Urinary bladder (tissue), 4 donors: ENCODE results near the gene SNAP91. TPM values are rescaled to one million over a fixed set of nuclear protein-coding genes. Genes with fewer than 3 reads are reported as not detected.
"Not testable (repeated sequence)": the region's sequence is repeated elsewhere in the genome, so short reads cannot be mapped to it uniquely, and the experiment has no call there.

Experiments
- DNase-seq: peaks from one replicate; pipeline ENCODE4 v3.0.0-alpha.2; 2015; ENCODE audit errors: extremely low spot score
- H3K27ac ChIP-seq: one replicate; pipeline ENCODE4 v1.5.1; 2013; ENCODE audit warnings: low read depth, mild to moderate bottlenecking, moderate library complexity
- H3K36me3 ChIP-seq: one replicate; pipeline ENCODE4 v1.6.1; 2013; ENCODE audit warnings: mild to moderate bottlenecking, moderate library complexity; ENCODE audit not compliant: insufficient read depth
- H3K4me1 ChIP-seq: one replicate; pipeline ENCODE4 v1.6.1; 2013; ENCODE audit warnings: mild to moderate bottlenecking, moderate library complexity; ENCODE audit not compliant: insufficient read depth
- H3K4me3 ChIP-seq: one replicate; pipeline ENCODE4 v1.5.1; 2013; ENCODE audit warnings: low read depth, low read length
- WGBS: extraction: QIAGEN DNeasy Blood & Tissue Kit; methylation state at CpG from one replicate; pipeline ENCODE4 v1.1.7; 2013; 5-methylcytosine and 5-hydroxymethylcytosine counted together
- polyA plus RNA-seq: library from polyadenylated mRNA; stranded (reverse); fragments of 200-250 nt; gene quantifications from one replicate; pipeline ENCODE4 v1.2.3, GENCODE V29; 2013
- total RNA-seq: library from RNA; depleted of rRNA; stranded (reverse); fragments of >200 nt; gene quantifications from one replicate; pipeline ENCODE4 v1.2.3, GENCODE V29; 2014
- donor health status: healthy with polysubstance abuse.
- donor health status: healthy.

SNAP91 gene
- total and polyA plus RNA-seq, 2 donors = 2.4 to 5.2 TPM

- H3K4me3 ChIP-seq = no peak overlapping the region
- WGBS = 77% methylated on average over 2 of the region's 2 CpGs
- no peak for DNase-seq
- no peaks in the 10 kb centered on the region for H3K4me1 ChIP-seq
- no peak overlapping the region for H3K27ac ChIP-seq
- no peaks in the 10 kb centered on the region for H3K36me3 ChIP-seq
Observed at GRCh38 chr6:83603551-83603950, 105.3 kb downstream of the SNAP91 start.

DNA sequence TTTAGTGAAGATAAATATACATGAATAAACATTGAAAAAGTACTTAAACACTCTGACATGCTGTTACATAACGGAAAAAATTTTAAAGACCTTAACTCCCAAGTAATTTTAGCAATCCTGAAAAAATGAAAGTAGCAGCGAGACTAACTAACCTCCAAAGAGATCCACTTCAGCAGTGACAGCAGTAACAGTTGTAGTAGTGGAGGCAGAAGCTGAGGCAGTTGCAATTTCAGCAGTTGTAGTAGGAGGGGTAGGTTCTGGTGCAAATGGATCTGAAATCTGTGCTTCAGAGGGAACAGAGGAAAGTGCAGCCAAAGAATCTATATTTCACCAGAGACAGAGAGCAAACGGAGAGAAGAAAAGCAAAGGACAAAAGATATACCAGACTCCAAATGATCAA lies 107.8 kb downstream of the SNAP91 start:
- WGBS = 69% methylated on average over 3 of the region's 3 CpGs
- Histone ChIP-seq H3K4me1 (no peaks in the 10 kb centered on the region), H3K36me3 (no peaks in the 10 kb centered on the region), H3K4me3 (no peak overlapping the region), H3K27ac (no peak overlapping the region)
- DNase-seq = no peak

DNA sequence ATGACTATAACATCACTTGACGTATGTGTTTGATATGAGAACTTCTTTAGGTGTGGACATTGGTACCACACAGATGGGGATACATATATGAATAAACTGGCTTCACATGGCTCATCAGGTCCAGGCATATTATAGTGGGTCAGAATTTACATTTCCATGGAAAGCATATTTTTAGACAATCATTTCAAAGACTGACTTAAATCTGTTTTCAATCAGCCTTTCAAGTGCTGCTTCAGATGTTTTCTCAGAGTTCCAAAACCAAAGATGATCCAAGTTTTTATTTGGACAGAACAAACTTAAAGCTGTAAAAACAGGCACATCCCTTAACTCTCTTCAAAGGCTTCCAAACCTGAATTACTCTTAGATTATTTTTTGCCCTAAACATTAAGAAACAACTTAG lies 108.4 kb downstream of the SNAP91 start:
- no peak for DNase-seq
- H3K27ac ChIP-seq = no peak overlapping the region
- no peaks in the 10 kb centered on the region for H3K4me1 ChIP-seq
- H3K4me3 ChIP-seq = no peak overlapping the region
- no peaks in the 10 kb centered on the region for H3K36me3 ChIP-seq
- WGBS = 95% methylated on average over 1 of the region's 1 CpG

GRCh38 chr6:83597511-83597910 lies 111.4 kb downstream of the SNAP91 start:
- DNase-seq = no peak
- Histone ChIP-seq H3K36me3 (no peaks in the 10 kb centered on the region), H3K4me3 (no peak overlapping the region), H3K4me1 (no peaks in the 10 kb centered on the region), H3K27ac (no peak overlapping the region)
- 82% methylated on average over 1 of the region's 1 CpG for WGBS

GRCh38 chr6:83597051-83597450 lies 111.8 kb downstream of the SNAP91 start:
- Histone ChIP-seq H3K36me3 (no peaks in the 10 kb centered on the region), H3K4me1 (no peaks in the 10 kb centered on the region), H3K27ac (no peak overlapping the region), H3K4me3 (no peak overlapping the region)
- 42% methylated on average over 1 of the region's 1 CpG for WGBS
- DNase-seq = no peak

- Histone ChIP-seq H3K4me3 (no peak overlapping the region), H3K4me1 (no peaks in the 10 kb centered on the region), H3K27ac (no peak overlapping the region), H3K36me3 (no peaks in the 10 kb centered on the region)
- DNase-seq = no peak
Observed at GRCh38 chr6:83594941-83595340, 114.0 kb downstream of the SNAP91 start.

DNA sequence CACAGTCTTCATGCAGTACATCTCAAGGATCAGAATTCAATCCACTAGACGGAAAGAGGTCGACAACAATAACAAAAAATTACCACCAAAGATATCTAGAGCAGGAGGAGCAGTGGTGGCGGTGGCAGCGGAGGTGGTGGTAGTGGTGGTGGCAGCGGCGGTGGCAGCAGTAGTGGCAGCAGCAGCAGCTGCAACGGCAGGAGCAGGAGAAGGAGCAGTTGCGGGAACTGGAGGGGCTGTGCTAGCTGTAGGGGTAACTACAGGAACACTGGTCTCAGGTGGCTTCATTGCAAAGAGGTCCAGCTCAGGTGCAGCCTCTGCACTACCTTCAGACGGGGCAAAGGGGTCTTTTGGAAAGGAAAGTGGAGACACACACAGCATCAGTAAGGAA lies 115.5 kb downstream of the SNAP91 start:
- no peak for DNase-seq
- Histone ChIP-seq H3K36me3 (no peaks in the 10 kb centered on the region), H3K4me1 (no peaks in the 10 kb centered on the region), H3K27ac (no peak overlapping the region), H3K4me3 (no peak overlapping the region)
- 93% methylated on average over 9 of the region's 9 CpGs for WGBS

DNA sequence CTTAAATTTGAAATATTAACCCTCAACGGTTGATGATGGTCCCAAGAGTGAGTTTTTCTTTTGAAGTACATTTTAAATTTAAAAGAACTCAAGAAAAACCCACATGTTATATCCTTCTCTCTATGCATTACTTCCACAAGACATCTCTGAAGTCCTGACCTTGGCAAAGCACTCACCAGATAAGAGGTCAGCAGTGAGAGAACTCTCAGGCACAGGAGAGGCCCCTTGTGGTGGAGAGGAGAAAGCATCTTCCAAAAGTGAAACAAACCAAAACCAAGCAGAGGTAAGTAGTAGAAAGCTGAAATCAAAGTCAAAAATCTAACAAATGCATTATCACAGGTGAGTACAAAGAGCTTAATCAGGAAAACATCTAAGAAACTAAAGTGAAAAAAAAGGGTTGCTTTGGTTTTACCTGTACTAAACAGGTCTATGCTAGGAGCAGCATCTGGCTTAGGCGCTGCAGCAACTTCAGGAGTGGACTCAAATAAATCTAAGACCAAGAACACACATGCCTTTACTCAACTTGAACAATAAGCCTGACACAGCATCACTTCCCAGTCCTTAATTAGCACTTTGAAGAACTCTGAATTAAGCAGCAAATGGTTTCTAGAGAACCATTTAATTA lies 116.0 kb downstream of the SNAP91 start:
- no peaks in the 10 kb centered on the region for H3K4me1 ChIP-seq
- no peak overlapping the region for H3K27ac ChIP-seq
- WGBS = 83% methylated on average over 2 of the region's 2 CpGs

GRCh38 chr6:83590416-83590815 lies 118.5 kb downstream of the SNAP91 start:
- Histone ChIP-seq H3K4me3 (no peak overlapping the region), H3K36me3 (no peaks in the 10 kb centered on the region), H3K4me1 (no peaks in the 10 kb centered on the region), H3K27ac (no peak overlapping the region)
- 41% methylated on average over 1 of the region's 1 CpG for WGBS
- no peak for DNase-seq

More for the DNA sequence above, 116.0 kb downstream of the SNAP91 start:
- no peak for DNase-seq
- Histone ChIP-seq H3K36me3 (no peaks in the 10 kb centered on the region), H3K4me3 (no peak overlapping the region)

DNA sequence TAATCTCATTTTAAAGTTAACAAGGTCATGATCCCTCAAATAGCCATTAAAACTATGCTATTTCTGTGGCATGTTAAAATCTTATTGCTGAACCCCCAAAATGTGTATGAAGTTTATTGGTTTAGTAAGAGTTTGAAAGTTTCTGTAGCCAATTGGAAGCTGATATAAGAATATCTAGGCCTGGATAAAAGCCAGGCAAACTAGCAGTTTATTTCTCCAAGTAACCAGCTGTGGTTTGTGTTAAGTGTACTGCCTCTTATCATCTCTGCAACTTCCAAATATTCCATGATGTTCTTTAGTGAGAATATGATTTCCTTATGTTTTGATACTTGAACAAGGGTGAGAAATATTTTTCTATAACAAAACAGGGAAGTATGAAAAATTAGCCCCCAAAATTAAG lies 119.8 kb downstream of the SNAP91 start:
- Histone ChIP-seq H3K36me3 (no peaks in the 10 kb centered on the region), H3K27ac (no peak overlapping the region), H3K4me3 (no peak overlapping the region), H3K4me1 (no peaks in the 10 kb centered on the region)
- DNase-seq = no peak

DNA sequence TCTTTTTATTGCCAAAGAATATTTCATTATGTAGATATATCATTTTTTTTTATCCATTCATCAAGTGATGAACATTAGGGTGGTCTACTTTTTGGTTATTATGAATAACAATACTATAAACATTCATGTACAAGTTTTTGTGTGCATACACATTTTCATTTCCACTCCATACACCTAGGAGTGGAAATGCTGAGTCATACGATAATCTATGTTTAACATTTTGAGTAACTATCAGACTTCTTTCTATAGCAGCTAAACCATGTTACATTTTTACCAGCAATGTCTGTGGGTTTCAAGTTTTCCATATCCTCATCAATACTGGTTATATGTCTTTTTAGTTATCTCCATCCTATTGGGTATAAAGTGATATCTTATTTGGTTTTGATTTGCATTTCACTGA lies 130.8 kb downstream of the SNAP91 start:
- H3K4me1 ChIP-seq = no peaks in the 10 kb centered on the region
- DNase-seq = no peak
- H3K36me3 ChIP-seq = no peaks in the 10 kb centered on the region
- WGBS = 87% methylated on average over 1 of the region's 1 CpG
- no peak overlapping the region for H3K27ac ChIP-seq
- H3K4me3 ChIP-seq = no peak overlapping the region

GRCh38 chr6:83574783-83575182 lies 134.1 kb downstream of the SNAP91 start:
- Histone ChIP-seq H3K27ac (no peak overlapping the region), H3K4me1 (no peaks in the 10 kb centered on the region), H3K4me3 (no peak overlapping the region), H3K36me3 (no peaks in the 10 kb centered on the region)
- DNase-seq = no peak
- 81% methylated on average over 6 of the region's 6 CpGs for WGBS

DNA sequence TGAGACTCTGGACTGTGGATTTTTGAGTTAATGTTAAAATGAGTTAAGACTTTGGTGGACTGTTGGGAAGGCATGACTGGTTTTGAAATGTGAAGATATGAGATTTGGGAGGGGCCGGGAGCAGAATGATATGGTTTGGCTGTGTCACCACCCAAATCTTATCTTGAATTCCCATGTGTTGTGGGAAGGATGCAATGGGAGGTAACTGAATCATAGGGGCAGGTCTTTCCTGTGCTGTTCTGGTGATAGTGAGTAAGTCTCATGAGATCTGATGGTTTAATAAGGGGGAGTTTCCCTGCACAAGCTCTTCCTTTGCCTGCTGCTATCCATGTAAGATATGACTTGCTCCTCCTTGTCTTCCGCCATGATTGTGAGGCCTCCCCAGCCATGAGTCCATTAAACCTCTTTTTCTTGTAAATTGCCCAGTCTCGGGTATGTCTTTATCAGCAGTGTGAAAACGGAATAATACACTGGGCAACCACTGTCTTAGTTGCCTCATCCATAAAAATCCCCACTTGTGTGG lies 137.2 kb downstream of the SNAP91 start:
- not testable (repeated sequence) for H3K4me3 ChIP-seq, H3K27ac ChIP-seq, DNase-seq, H3K4me1 ChIP-seq, H3K36me3 ChIP-seq
- 90% methylated on average over 4 of the region's 4 CpGs for WGBS

GRCh38 chr6:83558975-83559374 lies 149.9 kb downstream of the SNAP91 start:
- 94% methylated on average over 1 of the region's 1 CpG for whole genome bisulfite sequencing
- no peak for DNase-seq
- Histone ChIP-seq H3K4me3 (no peak overlapping the region), H3K36me3 (no peaks in the 10 kb centered on the region), H3K4me1 (no peaks in the 10 kb centered on the region), H3K27ac (no peak overlapping the region)

DNA sequence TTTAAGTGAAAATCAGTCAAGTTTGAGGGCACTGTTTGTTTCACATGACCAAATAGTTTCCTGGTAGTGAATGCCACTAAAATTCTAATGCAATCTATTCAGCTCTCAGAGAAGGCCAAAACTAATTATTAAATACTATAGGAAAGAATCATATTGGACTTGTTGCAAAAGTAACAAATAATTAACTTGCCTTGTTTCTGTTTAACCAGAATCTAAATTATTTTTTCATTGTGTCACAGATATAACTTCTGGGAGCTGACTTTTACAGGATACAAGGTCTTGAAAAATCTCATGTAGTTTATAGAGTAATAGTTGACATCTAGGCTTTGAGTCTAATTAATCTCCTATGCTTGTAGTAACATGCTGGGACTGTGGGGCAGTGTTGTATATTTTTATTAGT lies 152.0 kb downstream of the SNAP91 start:
- Histone ChIP-seq H3K36me3 (no peaks in the 10 kb centered on the region), H3K27ac (no peak overlapping the region), H3K4me3 (no peak overlapping the region), H3K4me1 (no peaks in the 10 kb centered on the region)
- DNase-seq = no peak
